ENCODE data around the gene HMGCLL1.

The HMGCLL1 gene

DNA sequence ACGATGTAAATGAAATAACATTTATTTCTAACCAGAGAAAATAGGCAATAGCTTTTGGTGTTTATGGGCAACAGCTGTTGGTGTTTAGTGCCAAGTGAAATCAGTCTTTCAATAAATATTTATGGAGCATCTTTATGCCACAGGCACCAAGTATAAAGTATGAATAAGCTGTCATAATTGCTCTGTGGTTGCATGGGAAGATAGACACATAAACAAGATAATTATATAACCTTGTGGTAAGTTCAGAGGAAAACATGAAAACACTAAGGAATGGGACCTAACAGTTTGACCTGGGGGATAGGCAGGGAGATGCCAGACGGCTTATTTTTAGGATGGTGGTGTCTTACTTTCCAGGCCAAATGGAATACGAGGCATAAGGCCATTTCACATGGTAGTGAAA lies 140.8 kb downstream of the HMGCLL1 start:
- DNase-seq, result no peak

DNA sequence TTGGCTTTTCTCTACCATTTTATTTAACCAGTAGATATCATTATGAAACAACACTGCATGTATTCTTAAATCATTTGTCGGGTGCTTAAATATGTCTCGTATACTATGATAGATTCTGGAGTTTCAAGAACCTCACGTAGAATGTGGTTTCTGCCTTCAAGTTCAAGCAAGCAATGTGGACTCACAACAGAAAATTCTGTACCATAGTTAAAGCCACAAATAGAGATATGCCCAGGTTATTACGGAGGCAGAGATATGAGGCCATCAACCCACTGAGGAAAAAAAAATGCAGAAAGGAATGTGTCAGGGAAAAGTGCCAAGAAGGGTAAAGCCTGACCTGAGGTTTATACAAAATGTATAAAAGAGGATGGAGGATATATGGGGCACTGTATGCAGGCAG lies 141.9 kb downstream of the HMGCLL1 start:
- DNase-seq, result no peak

GRCh38 chr6:55433446-55434130 lies 145.4 kb downstream of the HMGCLL1 start:
- no peak for DNase-seq

DNA sequence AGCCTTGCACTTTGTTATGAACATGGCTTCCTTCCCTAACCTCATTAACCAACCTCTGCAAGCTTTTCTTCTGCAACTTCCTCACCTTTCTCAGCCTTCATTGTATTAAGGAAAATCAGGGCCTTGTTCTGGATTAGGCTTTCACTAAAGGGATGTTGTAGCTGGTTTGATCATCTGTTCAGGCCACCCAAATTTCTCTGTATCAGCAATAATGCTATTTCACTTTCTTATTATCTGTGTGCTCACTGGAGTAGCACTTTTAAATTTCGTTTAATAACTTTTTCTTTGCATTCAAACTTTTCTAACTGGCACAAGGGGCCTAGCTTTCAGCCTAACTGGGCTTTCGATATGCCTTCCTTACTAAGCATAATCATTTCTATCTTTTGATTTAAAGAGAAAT lies 155.1 kb downstream of the HMGCLL1 start:
- no peak for DNase-seq

- no peak for DNase-seq
These were observed 168.3 kb downstream of the HMGCLL1 start for GRCh38 chr6:55410674-55411073.

DNA sequence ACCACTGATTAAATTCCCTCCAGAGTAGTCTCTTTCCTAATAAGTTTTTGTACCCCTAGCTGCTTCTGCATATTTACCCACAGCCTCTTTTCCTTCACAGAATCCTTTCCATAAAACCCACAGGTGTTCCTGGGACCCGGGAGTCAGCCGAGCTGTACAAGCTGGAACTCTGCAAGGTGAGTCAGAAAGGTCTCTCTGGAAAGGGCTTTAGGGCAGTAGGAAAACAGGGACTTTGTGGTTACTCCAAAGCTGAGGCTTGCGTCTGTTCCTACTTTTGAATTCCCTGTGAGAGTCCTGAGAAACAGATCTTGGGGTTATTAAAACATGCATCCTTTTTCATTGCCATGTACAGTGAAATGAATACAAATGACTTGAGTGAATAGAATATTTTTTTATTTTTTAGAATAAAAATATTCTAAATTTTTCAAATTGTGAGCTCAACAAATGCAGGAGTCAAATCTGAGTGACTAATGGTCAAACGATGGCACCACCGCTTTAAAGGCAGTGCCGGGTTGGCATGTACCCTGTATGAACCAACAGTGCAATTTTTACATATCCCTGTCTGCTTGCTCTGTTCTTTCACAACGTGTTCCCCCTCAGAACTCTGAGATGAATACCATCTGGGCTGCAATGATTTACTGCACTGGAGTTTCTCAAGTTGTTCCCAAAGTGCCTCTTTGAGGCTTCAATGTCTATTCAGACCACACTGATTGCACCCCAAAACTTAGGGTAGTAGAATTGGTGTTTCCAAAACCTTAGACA lies 173.3 kb downstream of the HMGCLL1 start:
- DNase-seq, result no peak

- DNase-seq, result no peak
These were observed 179.6 kb downstream of the HMGCLL1 start for GRCh38 chr6:55399351-55399750.

DNA sequence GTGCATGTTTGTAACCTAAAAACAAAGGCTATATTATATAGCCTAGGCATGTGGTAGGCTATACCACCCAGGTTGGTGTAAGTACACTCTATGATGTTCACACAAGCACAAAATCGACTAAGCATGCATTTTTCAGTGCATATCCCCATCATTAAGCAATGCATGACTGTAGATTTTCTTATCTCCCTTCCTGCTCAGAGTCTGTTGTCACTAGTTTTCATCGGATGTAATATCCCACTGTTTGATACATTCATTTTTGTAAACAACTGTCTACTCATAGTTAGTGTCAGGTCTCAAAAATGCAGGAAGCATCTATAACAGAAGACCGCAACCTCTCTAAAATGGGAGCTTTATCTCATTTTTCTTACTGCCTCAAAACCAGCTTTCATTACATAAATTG lies 181.0 kb downstream of the HMGCLL1 start:
- DNase-seq, result no peak

DNA sequence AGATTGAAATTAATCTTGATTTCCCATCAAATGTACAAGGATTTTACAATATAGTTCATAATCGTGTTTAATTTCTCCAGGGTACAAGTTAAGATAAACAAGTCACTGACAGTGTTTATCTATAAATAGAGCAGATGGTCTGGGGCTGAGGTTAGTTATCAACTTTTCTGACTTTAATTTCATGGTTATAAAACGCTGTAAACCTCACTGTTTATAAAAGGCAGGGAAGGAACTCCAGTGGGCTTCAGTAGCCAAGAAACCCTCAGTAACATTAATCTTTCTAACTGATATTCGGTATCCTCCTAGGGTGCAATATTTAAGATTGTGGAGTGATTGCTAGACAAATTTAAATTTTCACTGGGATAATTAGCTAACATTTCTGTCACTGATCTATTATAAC lies 183.1 kb downstream of the HMGCLL1 start:
- DNase-seq, result no peak

DNA sequence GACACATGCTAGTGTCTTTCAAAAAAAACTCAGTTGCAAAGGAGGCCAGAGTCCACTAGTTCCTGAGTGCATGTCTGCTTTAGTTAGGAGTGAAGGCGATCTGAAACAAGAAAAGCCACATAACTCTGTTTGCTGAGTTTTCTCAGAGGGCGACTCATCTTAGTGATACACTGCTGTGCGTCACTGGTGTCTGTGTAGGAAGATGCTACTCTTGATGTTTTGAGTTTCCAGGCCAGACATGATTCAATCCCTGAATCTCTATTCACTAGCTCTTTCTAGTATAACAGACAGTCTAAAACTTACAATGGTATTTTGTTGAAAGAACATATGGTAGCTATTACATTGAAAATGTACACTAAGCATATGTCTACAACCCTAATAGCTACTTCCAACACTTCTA lies 190.8 kb downstream of the HMGCLL1 start:
- DNase-seq, result no peak

Measured in retina (tissue), 1 donor.